Neural cell (in vitro differentiated cells): ENCODE measurements around the gene IL1A. TPM values are rescaled to one million over a fixed set of nuclear protein-coding genes. Genes with fewer than 3 reads are reported as not detected.

Experiments used
- H2AFZ ChIP-seq: fragments of 200-600, 300-800 bp; sonication (generic), shearing (Covaris generic); 2 replicates; pipeline ENCODE4 v1.6.0; 2014; ENCODE audit warnings: low read depth, mild to moderate bottlenecking, antibody characterized with exemption, low read length, moderate library complexity
- H3F3A ChIP-seq: fragments of 200-600 bp; shearing (Covaris generic); 2 replicates; pipeline ENCODE4 v1.6.1; 2016; ENCODE audit warnings: mild to moderate bottlenecking, moderate library complexity, mixed read lengths, antibody characterized with exemption, low read length; ENCODE audit not compliant: insufficient read depth, poor library complexity, severe bottlenecking
- H3K27ac ChIP-seq: fragments of 200-600, 300-800 bp; sonication (generic), shearing (Covaris generic); 2 replicates; pipeline ENCODE4 v1.5.1; 2014; ENCODE audit warnings: mild to moderate bottlenecking, low read length, moderate library complexity
- H3K27me3 ChIP-seq: fragments of 300-800, 200-600 bp; sonication (generic), shearing (Covaris generic); 2 replicates; pipeline ENCODE4 v1.6.0; 2014; ENCODE audit warnings: mild to moderate bottlenecking, low read depth, low read length, moderate library complexity; ENCODE audit not compliant: insufficient read depth
- H3K36me3 ChIP-seq: fragments of 300-800, 200-600 bp; sonication (generic), shearing (Covaris generic); 2 replicates; pipeline ENCODE4 v1.5.1; 2014; ENCODE audit warnings: mild to moderate bottlenecking, antibody characterized with exemption, low read length, moderate library complexity; ENCODE audit not compliant: insufficient read depth
- H3K4me2 ChIP-seq: fragments of 300-800, 200-600 bp; sonication (generic), shearing (Covaris generic); 2 replicates; pipeline ENCODE4 v1.6.0; 2014; ENCODE audit warnings: mild to moderate bottlenecking, low read length
- H3K4me3 ChIP-seq: fragments of 300-800, 200-600 bp; sonication (generic), shearing (Covaris generic); 2 replicates; pipeline ENCODE4 v1.5.1; 2014; ENCODE audit warnings: mild to moderate bottlenecking, low read length, moderate library complexity
- H3K79me2 ChIP-seq: fragments of 200-600 bp; shearing (Covaris generic); replicated peaks from 2 replicates; pipeline ENCODE4 v1.6.0; 2014; ENCODE audit warnings: mild to moderate bottlenecking, low read length, moderate library complexity; ENCODE audit not compliant: insufficient read depth
- H3K9ac ChIP-seq: fragments of 300-800, 200-600 bp; sonication (generic), shearing (Covaris generic); 2 replicates; pipeline ENCODE4 v1.6.1; 2016; ENCODE audit warnings: mild to moderate bottlenecking, low read length, mixed read lengths
- H3K9me2 ChIP-seq: fragments of 200-600 bp; shearing (Covaris generic); 2 replicates; pipeline ENCODE4 v1.6.1; 2016; ENCODE audit warnings: mild to moderate bottlenecking, low read length, mixed read lengths; ENCODE audit not compliant: insufficient read depth
- H3K9me3 ChIP-seq: fragments of 200-600, 300-800 bp; sonication (generic), shearing (Covaris generic); 2 replicates; pipeline ENCODE4 v1.6.1; 2016; ENCODE audit warnings: mild to moderate bottlenecking, mixed run types, low read length, moderate library complexity, mixed read lengths
- H4K20me1 ChIP-seq: fragments of 200-600 bp; shearing (Covaris generic); 2 replicates; pipeline ENCODE4 v1.6.1; 2016; ENCODE audit warnings: mild to moderate bottlenecking, mixed run types; ENCODE audit not compliant: insufficient read depth
- CTCF ChIP-seq: fragments of 450-650 bp; IDR thresholded peaks from 2 replicates; pipeline ENCODE4 v1.5.1; 2014; ENCODE audit warnings: antibody characterized with exemption, mild to moderate bottlenecking, moderate library complexity; ENCODE audit not compliant: poor library complexity, severe bottlenecking
- EP300 ChIP-seq: fragments of 450-650 bp; conservative IDR thresholded peaks from 2 replicates; pipeline ENCODE4 v1.6.1; 2014; ENCODE audit warnings: antibody characterized with exemption, mild to moderate bottlenecking, moderate library complexity; ENCODE audit not compliant: poor library complexity, severe bottlenecking
- EZH2 ChIP-seq: fragments of 200-600, 300-800 bp; shearing (Covaris generic), sonication (generic); IDR thresholded peaks from 2 replicates; pipeline ENCODE4 v1.6.1; 2014; ENCODE audit warnings: antibody characterized with exemption, low read length, borderline replicate concordance, mild to moderate bottlenecking; ENCODE audit not compliant: insufficient read depth, poor library complexity, severe bottlenecking
- MXI1 ChIP-seq: fragments of 450-650 bp; conservative IDR thresholded peaks from 2 replicates; pipeline ENCODE4 v1.6.1; 2014; ENCODE audit warnings: antibody characterized with exemption, mild to moderate bottlenecking; ENCODE audit not compliant: poor library complexity, severe bottlenecking
- POLR2AphosphoS5 ChIP-seq: IDR thresholded peaks from 2 replicates; pipeline ENCODE4 v1.6.1; 2012
- RAD21 ChIP-seq: fragments of 450-650 bp; conservative IDR thresholded peaks from 2 replicates; pipeline ENCODE4 v1.6.1; 2014; ENCODE audit warnings: antibody characterized with exemption, mild to moderate bottlenecking, moderate library complexity
- REST ChIP-seq: IDR thresholded peaks from 2 replicates; pipeline ENCODE4 v1.6.1; 2012; ENCODE audit warnings: borderline replicate concordance
- SMC3 ChIP-seq: fragments of 450-650 bp; conservative IDR thresholded peaks from 2 replicates; pipeline ENCODE4 v1.6.1; 2014; ENCODE audit warnings: antibody characterized with exemption, mild to moderate bottlenecking, moderate library complexity; ENCODE audit not compliant: poor library complexity
- TAF1 ChIP-seq: IDR thresholded peaks from 2 replicates; pipeline ENCODE4 v1.6.1; 2012; ENCODE audit warnings: low read depth
- polyA plus RNA-seq: library from polyadenylated mRNA; depleted of rRNA; stranded (reverse); fragments of >200 nt; gene quantifications from 2 replicates; pipeline ENCODE4 v1.2.3, GENCODE V29; 2014

IL1A gene
- polyA plus RNA-seq, 1 donor from 2014 or later = 0.14 TPM

GRCh38 chr2:112831946-112832840 is 47.9 kb upstream of the IL1A start:
- Histone ChIP-seq H3K9ac (no peak overlapping the region), H3K9me2 (no peaks in the 10 kb centered on the region), H3K36me3 (no peaks in the 10 kb centered on the region), H3K4me2 (no peak overlapping the region), H3K79me2 (no peaks in the 10 kb centered on the region), H3K27me3 (no peaks in the 10 kb centered on the region), H2AFZ (no peak overlapping the region), H4K20me1 (no peaks in the 10 kb centered on the region), H3F3A (no peaks in the 10 kb centered on the region), H3K4me3 (no peak overlapping the region), H3K9me3 (no peaks in the 10 kb centered on the region), H3K27ac (no peak overlapping the region)
- TF ChIP-seq CTCF (no peak), POLR2AphosphoS5 (no peak), EZH2 (no peak), RAD21 (no peak), MXI1 (no peak), EP300 (no peak), TAF1 (no peak), REST (no peak), SMC3 (no peak)

GRCh38 chr2:112831513-112831845 is 47.2 kb upstream of the IL1A start:
- H3K27ac ChIP-seq = no peak overlapping the region
- TF ChIP-seq POLR2AphosphoS5 (no peak), EP300 (no peak), EZH2 (no peak), RAD21 (no peak), SMC3 (no peak), MXI1 (no peak), CTCF (no peak), TAF1 (no peak), REST (no peak)
- H4K20me1 ChIP-seq = no peaks in the 10 kb centered on the region

More at GRCh38 chr2:112831513-112831845, 47.2 kb upstream of the IL1A start:
- H3K4me3 ChIP-seq = no peak overlapping the region
- no peak overlapping the region for H3K9ac ChIP-seq
- H3K9me3 ChIP-seq = no peaks in the 10 kb centered on the region
- no peak overlapping the region for H3K4me2 ChIP-seq
- no peaks in the 10 kb centered on the region for H3F3A ChIP-seq
- H3K27me3 ChIP-seq = no peaks in the 10 kb centered on the region
- no peak overlapping the region for H2AFZ ChIP-seq
- H3K36me3 ChIP-seq = no peaks in the 10 kb centered on the region
- no peaks in the 10 kb centered on the region for H3K79me2 ChIP-seq
- no peaks in the 10 kb centered on the region for H3K9me2 ChIP-seq
